CD4-positive, alpha-beta T cell treated with Interleukin-17A for 1 hour (primary cell): ENCODE measurements around the gene GAB2.
"Not testable (repeated sequence)": the region's sequence is repeated elsewhere in the genome, so short reads cannot be mapped to it uniquely, and the experiment has no call there.

ENCODE experiments used
- DNase-seq: peaks from one replicate; pipeline ENCODE4 v3.0.0-alpha.2; 2020

Gene GAB2, protein sequence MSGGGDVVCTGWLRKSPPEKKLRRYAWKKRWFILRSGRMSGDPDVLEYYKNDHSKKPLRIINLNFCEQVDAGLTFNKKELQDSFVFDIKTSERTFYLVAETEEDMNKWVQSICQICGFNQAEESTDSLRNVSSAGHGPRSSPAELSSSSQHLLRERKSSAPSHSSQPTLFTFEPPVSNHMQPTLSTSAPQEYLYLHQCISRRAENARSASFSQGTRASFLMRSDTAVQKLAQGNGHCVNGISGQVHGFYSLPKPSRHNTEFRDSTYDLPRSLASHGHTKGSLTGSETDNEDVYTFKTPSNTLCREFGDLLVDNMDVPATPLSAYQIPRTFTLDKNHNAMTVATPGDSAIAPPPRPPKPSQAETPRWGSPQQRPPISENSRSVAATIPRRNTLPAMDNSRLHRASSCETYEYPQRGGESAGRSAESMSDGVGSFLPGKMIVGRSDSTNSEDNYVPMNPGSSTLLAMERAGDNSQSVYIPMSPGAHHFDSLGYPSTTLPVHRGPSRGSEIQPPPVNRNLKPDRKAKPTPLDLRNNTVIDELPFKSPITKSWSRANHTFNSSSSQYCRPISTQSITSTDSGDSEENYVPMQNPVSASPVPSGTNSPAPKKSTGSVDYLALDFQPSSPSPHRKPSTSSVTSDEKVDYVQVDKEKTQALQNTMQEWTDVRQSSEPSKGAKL

GRCh38 chr11:78417175-78417887 is at the start of gene GAB2:
Gene GAB2 (minus strand): TSS chr11:78417820. CDS start chr11:78417720, 100 bp downstream.
- DNase-seq, result peak; percentile 23

- no peak for DNase-seq
Measured at GRCh38 chr11:78467370-78467769, 49.8 kb upstream of the GAB2 start.

GRCh38 chr11:78465169-78465942 is 47.7 kb upstream of the GAB2 start:
- peak; percentile 63 for DNase-seq

DNA sequence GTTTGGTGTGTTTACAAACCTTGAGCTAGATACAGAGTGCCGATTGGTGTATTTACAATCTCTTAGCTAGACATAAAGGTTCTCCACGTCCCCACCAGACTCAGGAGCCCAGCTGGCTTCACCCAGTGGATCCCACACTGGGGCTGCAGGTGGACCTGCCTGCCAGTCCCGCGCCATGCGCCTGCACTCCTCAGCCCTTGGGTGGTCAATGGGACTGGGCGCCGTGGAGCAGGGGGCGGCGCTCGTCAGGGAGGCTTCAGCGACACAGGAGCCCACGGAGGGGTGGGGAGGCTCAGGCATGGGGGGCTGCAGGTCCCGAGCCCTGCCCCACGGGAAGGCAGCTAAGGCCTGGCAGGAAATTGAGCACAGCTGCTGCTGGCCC is 47.2 kb upstream of the GAB2 start:
- DNase-seq, result not testable (repeated sequence)

- DNase-seq, result no peak
Measured at GRCh38 chr11:78460471-78460870, 42.9 kb upstream of the GAB2 start.

GRCh38 chr11:78459738-78460137 is 42.1 kb upstream of the GAB2 start:
- DNase-seq, result no peak

DNA sequence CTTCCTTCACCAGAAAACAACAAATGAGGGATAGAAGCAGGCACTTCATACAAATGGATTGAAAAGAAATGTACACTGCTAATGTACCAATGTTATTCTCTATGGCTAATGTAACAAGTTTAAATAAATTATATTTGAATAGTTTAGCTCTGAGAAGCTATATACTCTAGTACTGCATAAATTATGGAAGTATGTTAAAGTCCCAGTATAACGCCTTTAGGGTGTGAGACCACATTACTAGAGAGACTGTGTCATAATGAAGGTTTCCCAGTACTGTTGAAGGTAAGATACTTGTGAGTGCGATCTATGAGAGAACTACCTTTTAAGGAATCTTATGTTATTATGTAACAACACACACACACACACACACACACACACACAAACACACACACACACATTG is 39.8 kb upstream of the GAB2 start:
- DNase-seq, result no peak

GRCh38 chr11:78453140-78453935 is 35.7 kb upstream of the GAB2 start:
- DNase-seq, result no peak

GRCh38 chr11:78451371-78452150 is 33.9 kb upstream of the GAB2 start:
- DNase-seq, result no peak

DNA sequence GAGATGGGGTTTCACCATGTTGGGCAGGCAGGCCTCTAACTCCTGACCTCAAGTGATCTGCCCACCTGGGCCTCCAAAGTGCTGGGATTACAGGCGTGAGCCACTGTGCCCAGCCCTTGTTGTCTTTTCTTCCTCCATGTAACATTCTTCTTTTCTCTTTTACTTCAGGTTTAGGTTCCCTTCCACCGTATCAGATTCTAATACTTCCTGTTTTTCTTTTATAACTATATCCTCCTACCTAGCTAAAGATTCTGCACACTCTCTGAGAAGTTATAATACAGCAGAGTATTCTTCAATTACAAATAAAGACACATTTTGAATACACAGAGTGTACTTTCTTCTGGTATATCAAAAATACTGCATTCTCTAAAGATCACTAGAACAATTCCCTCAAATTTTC is 33.2 kb upstream of the GAB2 start:
- no peak for DNase-seq

DNA sequence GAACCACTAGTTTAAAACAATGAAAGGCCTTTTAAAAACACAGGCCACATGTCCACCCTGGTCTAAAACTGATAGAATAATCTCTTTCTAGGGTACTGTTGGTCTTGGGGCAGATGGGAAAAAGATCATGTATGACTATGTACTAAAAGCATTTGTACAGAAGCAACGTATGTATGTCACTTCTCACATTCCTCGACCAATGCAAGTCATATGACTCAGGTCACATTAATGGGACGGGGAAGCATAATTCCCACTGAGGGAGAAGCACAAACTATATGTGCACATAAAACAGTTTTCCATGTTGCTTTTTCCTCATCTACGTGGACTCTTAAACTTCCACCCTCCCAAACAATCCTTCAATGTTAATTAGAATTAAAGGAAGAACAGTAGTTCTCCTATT is 32.2 kb upstream of the GAB2 start:
- no peak for DNase-seq

- no peak for DNase-seq
Measured at GRCh38 chr11:78446210-78446609, 28.6 kb upstream of the GAB2 start.

DNA sequence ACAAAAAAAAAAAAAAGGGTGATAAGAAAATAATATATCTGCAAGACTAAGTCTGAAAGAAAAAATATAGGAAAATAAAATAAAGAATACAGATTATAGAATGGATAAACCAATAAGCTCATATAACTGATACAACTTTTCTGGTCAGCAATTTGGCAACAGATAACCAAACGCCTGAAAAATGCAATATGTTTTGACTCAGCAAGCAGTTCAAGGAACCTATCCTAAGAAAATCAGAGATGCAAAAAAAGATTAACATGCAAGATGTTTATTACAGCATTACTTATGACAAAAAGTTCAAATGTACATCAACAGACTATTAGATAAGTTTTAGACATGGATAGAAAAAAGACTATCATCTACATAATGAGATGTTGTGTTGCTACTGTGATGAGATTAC is 27.1 kb upstream of the GAB2 start:
- DNase-seq, result no peak

DNA sequence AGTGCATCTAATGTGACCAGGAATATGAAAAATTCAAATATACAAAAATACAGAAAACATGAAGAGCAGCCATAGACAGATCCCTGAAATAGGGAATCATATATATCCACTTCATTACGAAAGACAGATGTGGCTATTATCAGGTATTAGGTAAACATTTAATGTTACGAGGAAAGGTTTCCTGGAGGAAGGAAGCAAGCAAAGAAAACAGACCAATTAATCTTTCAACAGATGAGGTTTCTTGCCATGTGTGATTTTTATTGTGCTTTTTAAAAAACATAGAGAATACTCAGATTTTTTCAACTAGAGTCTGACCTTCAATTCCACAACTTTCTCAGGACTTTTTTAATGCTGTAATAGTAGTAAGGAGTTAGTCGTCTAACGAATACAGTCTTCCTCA is 24.3 kb upstream of the GAB2 start:
- no peak for DNase-seq

- DNase-seq, result no peak
Measured at GRCh38 chr11:78438298-78438975, 20.8 kb upstream of the GAB2 start.

GRCh38 chr11:78432956-78433355 is 15.3 kb upstream of the GAB2 start:
- DNase-seq, result no peak

GRCh38 chr11:78432058-78432515 is 14.5 kb upstream of the GAB2 start:
- DNase-seq, result no peak

- no peak for DNase-seq
Measured at GRCh38 chr11:78429660-78430059, 12.0 kb upstream of the GAB2 start.

GRCh38 chr11:78429209-78429608 is 11.6 kb upstream of the GAB2 start:
- no peak for DNase-seq

DNA sequence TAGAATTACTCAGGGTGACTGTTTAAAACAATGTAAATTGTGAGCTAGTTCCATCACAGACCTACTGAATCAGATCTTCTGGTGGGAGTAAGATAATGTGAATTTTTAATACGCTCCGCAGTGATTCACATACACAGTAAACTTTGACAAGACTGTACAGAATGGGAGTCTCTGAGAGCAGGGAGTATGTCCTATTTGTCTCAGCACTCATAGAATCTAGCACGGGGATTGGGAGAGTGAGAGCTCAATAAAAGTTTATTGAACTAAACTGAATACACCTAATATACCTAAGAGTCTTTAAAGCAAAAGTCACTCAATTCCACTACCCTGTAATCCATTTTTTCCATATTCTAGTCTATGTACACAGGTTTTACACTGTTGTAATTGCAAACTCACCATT is 11.2 kb upstream of the GAB2 start:
- no peak for DNase-seq

- DNase-seq, result no peak
Measured at GRCh38 chr11:78428266-78428636, 10.6 kb upstream of the GAB2 start.
